Psoas muscle (tissue), 8 donors: ENCODE measurements around the gene PBX1. TPM values are rescaled to one million over a fixed set of nuclear protein-coding genes. Genes with fewer than 3 reads are reported as not detected.

Experiments
- ATAC-seq, 4 donors: fragments of 200-7000 bp; cut with Tn5 transposase; one replicate each; pipeline ENCODE4 v1.9.1; 2020; ENCODE audit warnings: moderate library complexity in 3 of 4, mild to moderate bottlenecking in 2 of 4
- DNase-seq, 2 donors: peaks; one replicate each; pipeline ENCODE4 v3.0.0-alpha.2; 2020
- H3K27ac ChIP-seq: fragments of 200-600 bp; one replicate; pipeline ENCODE4 v1.8.0; 2022
- H3K27me3 ChIP-seq, 3 donors: fragments of 200-600 bp in 1 of 3; one replicate each; pipeline versions ENCODE4 v1.6.1 to v1.8.0; 2013 to 2022; ENCODE audit warnings: low read length in 2 of 3, mild to moderate bottlenecking in 2 of 3, moderate library complexity in 1 of 3; ENCODE audit not compliant: insufficient read depth in 3 of 3
- H3K36me3 ChIP-seq, 2 donors: fragments of 200-600 bp in 1 of 2; one replicate each; pipeline versions ENCODE4 v1.6.1 to v1.8.0; 2013 to 2022; ENCODE audit warnings: low read depth in 1 of 2, mild to moderate bottlenecking in 1 of 2, moderate library complexity in 1 of 2; ENCODE audit not compliant: insufficient read depth in 1 of 2
- H3K4me1 ChIP-seq: fragments of 200-600 bp; one replicate; pipeline ENCODE4 v1.8.0; 2022
- H3K4me3 ChIP-seq: fragments of 200-600 bp; one replicate; pipeline ENCODE4 v1.8.0; 2022; ENCODE audit warnings: mild to moderate bottlenecking
- H3K9me3 ChIP-seq: fragments of 200-600 bp; one replicate; pipeline ENCODE4 v1.8.0; 2022
- WGBS, 3 donors: extraction: QIAGEN DNeasy Blood & Tissue Kit; methylation state at CpG; one replicate each; pipeline versions ENCODE4 v1.1.6 to v1.1.7; 2013; 5-methylcytosine and 5-hydroxymethylcytosine counted together
- intact Hi-C, 2 donors: fragments of 100-400 bp; cut with DNase I; formaldehyde crosslinking; loops; one replicate each; pipeline versions ENCODE4 v1.11.0 to v1.14.2; 2022
- polyA plus RNA-seq, 3 donors: library from polyadenylated mRNA; stranded (reverse); fragments of 200-250 nt; gene quantifications; one replicate each; pipeline ENCODE4 v1.2.3, GENCODE V29; 2013
- total RNA-seq, 4 donors: library from RNA; stranded (reverse); fragmentation: NEBNext Ultra II Directional in 2 of 4; extraction: Animal tissue kit (Norgen Biotek cat#: 25700) in 2 of 4; gene quantifications; one replicate each; pipeline versions ENCODE4 v1.2.1 to v1.2.4, GENCODE V29; 2021 to 2023
- TF ChIP-seq, protein P1 (sequence below): fragments of 200-600 bp; IDR thresholded peaks from one replicate; pipeline ENCODE4 v1.8.0; 2022; ENCODE audit warnings: antibody characterized with exemption
- donor health status: healthy with polysubstance abuse.
- donor health status: DM: no; HTN: no; CAD: no; lungs with moderate emphysema.
- donor health status: Bipolar disorder and iron deficiency.
- donor health status: healthy.
- donor health status: DM: yes; HTN: yes; CAD: no.
- donor health status: DM: no; HTN: no; CAD: no.
- donor health status: DM: no; HTN: no; CAD: no.
- donor health status: DM: yes; HTN: yes; CAD: no.

The PBX1 gene
- total and polyA plus RNA-seq, 7 donors, result 10.6 to 69.9 (median 59.3) TPM

DNA sequence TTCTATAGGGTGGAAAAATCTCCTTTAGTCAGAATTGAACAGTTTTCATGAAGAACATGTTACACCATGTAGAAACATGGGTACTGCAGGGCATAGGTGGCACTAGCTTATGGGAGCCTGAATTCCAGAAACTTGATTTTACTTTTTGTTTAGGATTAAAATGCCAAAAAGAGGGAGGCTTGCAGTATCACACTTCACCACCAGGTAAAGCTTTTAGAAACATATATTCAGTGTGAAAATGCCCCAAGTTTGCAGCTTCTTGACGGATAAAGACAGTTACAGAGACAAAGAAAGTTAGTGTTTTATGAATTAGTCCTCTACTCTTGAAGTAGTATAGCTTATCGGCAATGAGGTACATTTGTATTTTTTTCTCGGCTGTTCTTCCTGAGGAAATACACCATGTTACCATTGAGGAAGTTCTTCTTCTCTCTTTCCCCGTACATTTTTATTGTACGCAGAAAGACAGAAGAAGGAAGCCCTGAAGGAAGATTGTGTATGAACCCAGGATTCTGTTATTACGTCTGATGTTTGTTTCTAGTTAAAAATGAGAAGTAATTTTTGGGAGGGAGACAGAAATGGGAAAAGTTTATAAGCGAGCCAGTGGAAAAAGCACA lies 66.1 kb downstream of the PBX1 start:
- no peak overlapping the region for H3K27ac ChIP-seq
- H3K27me3 ChIP-seq, result no peaks in the 10 kb centered on the region
- no peak overlapping the region for H3K4me3 ChIP-seq
- TF ChIP-seq, protein P1, sequence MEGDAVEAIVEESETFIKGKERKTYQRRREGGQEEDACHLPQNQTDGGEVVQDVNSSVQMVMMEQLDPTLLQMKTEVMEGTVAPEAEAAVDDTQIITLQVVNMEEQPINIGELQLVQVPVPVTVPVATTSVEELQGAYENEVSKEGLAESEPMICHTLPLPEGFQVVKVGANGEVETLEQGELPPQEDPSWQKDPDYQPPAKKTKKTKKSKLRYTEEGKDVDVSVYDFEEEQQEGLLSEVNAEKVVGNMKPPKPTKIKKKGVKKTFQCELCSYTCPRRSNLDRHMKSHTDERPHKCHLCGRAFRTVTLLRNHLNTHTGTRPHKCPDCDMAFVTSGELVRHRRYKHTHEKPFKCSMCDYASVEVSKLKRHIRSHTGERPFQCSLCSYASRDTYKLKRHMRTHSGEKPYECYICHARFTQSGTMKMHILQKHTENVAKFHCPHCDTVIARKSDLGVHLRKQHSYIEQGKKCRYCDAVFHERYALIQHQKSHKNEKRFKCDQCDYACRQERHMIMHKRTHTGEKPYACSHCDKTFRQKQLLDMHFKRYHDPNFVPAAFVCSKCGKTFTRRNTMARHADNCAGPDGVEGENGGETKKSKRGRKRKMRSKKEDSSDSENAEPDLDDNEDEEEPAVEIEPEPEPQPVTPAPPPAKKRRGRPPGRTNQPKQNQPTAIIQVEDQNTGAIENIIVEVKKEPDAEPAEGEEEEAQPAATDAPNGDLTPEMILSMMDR, result peak; percentile 30
- ATAC-seq (no peak), DNase-seq (no peak)
- peaks cover 0 to 8% of the 10 kb centered on the region in 2 donors for H3K36me3 ChIP-seq
- intact Hi-C loops, result no loop called here
- no peaks in the 10 kb centered on the region for H3K9me3 ChIP-seq
- H3K4me1 ChIP-seq, result peaks cover 40% of the 10 kb centered on the region
- WGBS, 3 donors, result 81 to 89% (median 84%) methylated on average over 7 of the region's 7 CpGs

DNA sequence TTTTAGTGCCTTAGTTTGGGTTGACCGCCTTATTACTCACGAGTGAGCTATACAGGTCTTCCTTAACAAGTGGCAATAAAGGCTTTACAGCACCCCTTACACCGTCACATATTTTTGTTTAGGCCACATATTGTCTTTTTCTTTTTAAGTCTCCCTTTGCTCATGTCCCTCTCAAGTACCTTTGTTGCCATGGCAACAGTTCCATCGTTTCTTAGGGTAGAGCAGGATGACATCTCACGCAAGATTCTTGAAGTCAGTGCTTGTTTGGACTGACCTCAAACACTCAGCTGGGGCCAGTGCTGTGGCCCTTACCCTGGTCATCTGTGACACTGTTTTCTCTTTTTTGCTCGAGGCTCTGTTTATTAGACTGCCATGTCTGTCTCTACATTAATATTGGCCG lies 69.8 kb downstream of the PBX1 start:
- Histone ChIP-seq H3K27me3 (no peaks in the 10 kb centered on the region), H3K27ac (no peak overlapping the region), H3K4me1 (peaks cover 38% of the 10 kb centered on the region), H3K9me3 (no peaks in the 10 kb centered on the region), H3K36me3 (peaks cover 0 to 8% of the 10 kb centered on the region in 2 donors), H3K4me3 (no peak overlapping the region)
- ATAC-seq (no peak), DNase-seq (no peak)
- TF ChIP-seq, protein P1, result no peak
- intact Hi-C loops, result no loop called here
- WGBS, 3 donors, result 82 to 89% (median 87%) methylated on average over 7 of the region's 7 CpGs

DNA sequence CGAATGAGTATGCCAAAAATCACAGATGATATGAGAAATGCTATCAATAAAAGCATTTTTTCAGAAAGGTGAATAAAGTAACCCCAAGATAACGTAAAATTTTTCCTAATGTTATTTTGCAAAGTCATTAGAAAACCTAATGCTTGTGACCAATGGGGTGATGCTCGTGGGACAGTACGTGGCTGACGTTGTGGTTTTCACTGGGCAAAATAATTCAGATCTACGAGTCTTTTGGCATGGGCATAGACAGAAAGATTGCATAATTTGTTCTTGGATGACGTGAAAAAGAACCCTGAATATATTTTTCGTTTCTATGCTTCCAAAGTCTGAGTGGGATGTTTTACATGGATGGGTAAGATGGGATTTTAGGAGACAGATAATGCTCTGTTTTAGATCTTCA lies 71.0 kb downstream of the PBX1 start:
- Histone ChIP-seq H3K4me3 (no peak overlapping the region), H3K27ac (peak overlapping the region; percentile 67), H3K9me3 (no peaks in the 10 kb centered on the region), H3K4me1 (peaks cover 48% of the 10 kb centered on the region), H3K36me3 (peaks cover 0 to 8% of the 10 kb centered on the region in 2 donors), H3K27me3 (no peaks in the 10 kb centered on the region)
- intact Hi-C loops, result no loop called here
- DNase-seq (no peak), ATAC-seq (peak in 1 of 4 donors; percentile 14)
- 54 to 75% (median 58%) methylated on average over 8 of the region's 8 CpGs for WGBS, 3 donors
- TF ChIP-seq, protein P1, result no peak

DNA sequence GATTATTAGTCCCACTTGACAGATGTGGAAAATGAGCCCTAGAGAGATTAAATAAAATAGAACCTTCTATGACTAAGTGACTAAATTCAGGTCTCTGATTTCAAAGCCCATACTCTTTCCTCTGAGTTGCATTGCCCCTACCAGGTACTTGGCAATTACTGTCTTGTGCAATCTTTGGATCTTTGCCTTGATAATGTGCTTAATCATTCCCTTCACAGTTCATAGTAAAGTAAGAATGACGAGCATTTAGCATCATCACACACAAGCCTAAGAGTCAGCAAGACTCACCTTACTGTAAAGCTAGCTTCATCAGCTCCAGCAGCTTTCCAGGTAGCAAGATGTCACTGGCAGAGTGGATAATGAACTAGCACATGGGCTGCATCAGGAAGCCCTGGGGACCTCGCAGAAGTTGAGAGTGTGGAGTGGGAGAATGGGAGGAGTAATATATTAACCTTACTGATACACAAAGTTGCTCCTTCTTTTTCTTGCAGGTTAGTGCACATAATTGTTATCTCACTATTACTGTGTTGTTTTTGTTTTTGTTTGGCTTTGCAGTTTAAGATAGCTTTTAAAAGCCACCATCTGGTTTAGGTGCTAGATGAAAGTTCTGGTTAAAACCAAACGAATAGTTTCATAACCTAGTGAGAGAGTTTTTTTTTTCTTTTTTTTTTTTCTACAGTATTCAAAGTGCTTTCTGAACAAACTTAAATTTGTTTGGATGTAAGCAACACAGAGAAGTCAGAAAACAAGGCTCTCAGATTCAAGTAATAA lies 71.8 kb downstream of the PBX1 start:
- ATAC-seq, result peak; percentile 75 to 94 (median 88)
- Histone ChIP-seq H3K27ac (peak overlapping the region; percentile 67), H3K4me1 (peaks cover 57% of the 10 kb centered on the region), H3K27me3 (no peaks in the 10 kb centered on the region), H3K36me3 (peaks cover 0 to 7% of the 10 kb centered on the region in 2 donors), H3K4me3 (no peak overlapping the region), H3K9me3 (no peaks in the 10 kb centered on the region)
- TF ChIP-seq, protein P1, result no peak
- 37 to 59% (median 43%) methylated on average over 3 of the region's 3 CpGs for WGBS, 3 donors
- DNase-seq, result no peak
- intact Hi-C loops, result no loop called here
